WI38 (cell line): ENCODE measurements around the gene CYP2W1.

Source experiments
- H3K4me3 ChIP-seq: 2 replicates; pipeline ENCODE4 v1.5.1; 2011; ENCODE audit warnings: low read depth, mild to moderate bottlenecking, control low read depth, low read length
- CTCF ChIP-seq: IDR thresholded peaks from 2 replicates; pipeline ENCODE4 v1.5.1; 2012; ENCODE audit warnings: low read depth, mild to moderate bottlenecking, control low read depth, low read length

Gene CYP2W1

GRCh38 chr7:1011297-1012003 is 28.5 kb downstream of the CYP2W1 start:
- H3K4me3 ChIP-seq = no peak overlapping the region
- TF ChIP-seq CTCF = no peak

- H3K4me3 ChIP-seq = no peak overlapping the region
- TF ChIP-seq CTCF = no peak
Measured at GRCh38 chr7:1012004-1012715, 29.2 kb downstream of the CYP2W1 start.

- H3K4me3 ChIP-seq = no peak overlapping the region
- no peak for TF ChIP-seq CTCF
Measured at GRCh38 chr7:1012716-1013095, 29.7 kb downstream of the CYP2W1 start.

- no peak overlapping the region for H3K4me3 ChIP-seq
- no peak for TF ChIP-seq CTCF
Measured at GRCh38 chr7:1013581-1013980, 30.6 kb downstream of the CYP2W1 start.

- no peak overlapping the region for H3K4me3 ChIP-seq
- no peak for TF ChIP-seq CTCF
Measured at GRCh38 chr7:1014681-1015080, 31.7 kb downstream of the CYP2W1 start.

GRCh38 chr7:1015196-1016121 is 32.5 kb downstream of the CYP2W1 start:
- TF ChIP-seq CTCF = no peak
- no peak overlapping the region for H3K4me3 ChIP-seq
